Measurements from ENCODE around the gene ARPC5. TPM values are rescaled to one million over a fixed set of nuclear protein-coding genes. Genes with fewer than 3 reads are reported as not detected.

ARPC5 gene
- total and polyA plus RNA-seq, 10 of the 15 experiments (the other 5 are each of a cell fraction or from before 2014, with no cell fraction given), result 238 to 784 (median 309) TPM

- Histone ChIP-seq H3K4me3 (peak overlapping the region; percentile 0; the same call in 1 of the 2 replicates), H4K20me1 (ENCODE audit: control insufficient read depth, insufficient read depth) (no peaks in the 10 kb centered on the region), H3K9ac (ENCODE audit: control insufficient read depth, insufficient read depth, low read length) (no peak overlapping the region), H3K4me1 (ENCODE audit: control insufficient read depth, insufficient read depth, low read length) (peaks cover 49% of the 10 kb centered on the region), H3K27me3 (replicated peaks in 1 of 2; ENCODE audit: control insufficient read depth in 2 of 2, insufficient read depth in 2 of 2, low read length in 1 of 2) (no peaks in the 10 kb centered on the region), H3K36me3 (ENCODE audit: control insufficient read depth in 2 of 2, insufficient read depth in 2 of 2, low read length in 1 of 2) (no peaks in the 10 kb centered on the region), H3K9me3 (replicated peaks; ENCODE audit: control insufficient read depth, insufficient read depth, low read length) (no peaks in the 10 kb centered on the region; the same call in 2 of the 3 replicates), H2AFZ (ENCODE audit: control insufficient read depth, low read depth, low read length) (no peak overlapping the region; the same call in 1 of the 2 replicates), H3K79me2 (ENCODE audit: control insufficient read depth, insufficient read depth, low read length) (peaks cover 14% of the 10 kb centered on the region), H3K4me2 (ENCODE audit: control insufficient read depth, insufficient read depth) (peak overlapping the region; percentile 67), H3K27ac (ENCODE audit: control insufficient read depth, insufficient read depth) (peak overlapping the region; percentile 71)
- in situ Hi-C loops (cut with MboI) (no loop called here), intact Hi-C loops (cut with micrococcal nuclease; ENCODE audit: unreplicated experiment) (loop anchor here (5.0 kb wide), 1 partner anchor 305 kb away; no protein-coding TSS in a partner anchor)
- DNase-seq (ENCODE audit: low read depth, low spot score) (no peak), ATAC-seq (no peak), FAIRE-seq (no peak)
- ChIA-PET CTCF (interaction anchor here (1.1 to 8.9 kb wide), 3 partner anchors 13 to 41 kb away, joined by 5 to 152 read pairs (median 5); no protein-coding TSS in a partner anchor), SMC1A (ENCODE audit: uncharacterized antibody, unreplicated experiment) (interaction anchor here (0.7 to 11.7 kb wide), 5 partner anchors 9 to 412 kb away, joined by 3 to 363 read pairs (median 3); no protein-coding TSS in a partner anchor), POLR2A (interaction anchor here (1.1 to 12.1 kb wide), 4 partner anchors 13 to 319 kb away, joined by 3 to 199 read pairs (median 3); partner anchors contain the start of gene SMG7), RAD21 (ENCODE audit: unreplicated experiment) (interaction anchor here (4.1 to 9.5 kb wide), 2 partner anchors 9 to 15 kb away, joined by 24 to 188 read pairs; no protein-coding TSS in a partner anchor)
- TF ChIP-seq SUZ12 (IDR thresholded peaks at IDR 0.05; ENCODE audit: unreplicated experiment) (no peak), HCFC1 (IDR thresholded peaks at IDR 0.05; ENCODE audit: low read length) (no peak), SMARCA5 (IDR thresholded peaks at IDR 0.05) (no peak), SPI1 (IDR thresholded peaks at IDR 0.05; ENCODE audit: borderline replicate concordance, insufficient read depth, low read depth, low read length) (peak; percentile 45; the same call in 1 of the 2 replicates), MLLT1 (IDR thresholded peaks at IDR 0.05) (peak; percentile 40; the same call in 1 of the 2 replicates)
- TF ChIP-seq, protein P1, sequence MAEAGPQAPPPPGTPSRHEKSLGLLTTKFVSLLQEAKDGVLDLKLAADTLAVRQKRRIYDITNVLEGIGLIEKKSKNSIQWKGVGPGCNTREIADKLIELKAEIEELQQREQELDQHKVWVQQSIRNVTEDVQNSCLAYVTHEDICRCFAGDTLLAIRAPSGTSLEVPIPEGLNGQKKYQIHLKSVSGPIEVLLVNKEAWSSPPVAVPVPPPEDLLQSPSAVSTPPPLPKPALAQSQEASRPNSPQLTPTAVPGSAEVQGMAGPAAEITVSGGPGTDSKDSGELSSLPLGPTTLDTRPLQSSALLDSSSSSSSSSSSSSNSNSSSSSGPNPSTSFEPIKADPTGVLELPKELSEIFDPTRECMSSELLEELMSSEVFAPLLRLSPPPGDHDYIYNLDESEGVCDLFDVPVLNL (IDR thresholded peaks at IDR 0.05; ENCODE audit: low read depth, low read length), result no peak
- TF ChIP-seq, protein P2, sequence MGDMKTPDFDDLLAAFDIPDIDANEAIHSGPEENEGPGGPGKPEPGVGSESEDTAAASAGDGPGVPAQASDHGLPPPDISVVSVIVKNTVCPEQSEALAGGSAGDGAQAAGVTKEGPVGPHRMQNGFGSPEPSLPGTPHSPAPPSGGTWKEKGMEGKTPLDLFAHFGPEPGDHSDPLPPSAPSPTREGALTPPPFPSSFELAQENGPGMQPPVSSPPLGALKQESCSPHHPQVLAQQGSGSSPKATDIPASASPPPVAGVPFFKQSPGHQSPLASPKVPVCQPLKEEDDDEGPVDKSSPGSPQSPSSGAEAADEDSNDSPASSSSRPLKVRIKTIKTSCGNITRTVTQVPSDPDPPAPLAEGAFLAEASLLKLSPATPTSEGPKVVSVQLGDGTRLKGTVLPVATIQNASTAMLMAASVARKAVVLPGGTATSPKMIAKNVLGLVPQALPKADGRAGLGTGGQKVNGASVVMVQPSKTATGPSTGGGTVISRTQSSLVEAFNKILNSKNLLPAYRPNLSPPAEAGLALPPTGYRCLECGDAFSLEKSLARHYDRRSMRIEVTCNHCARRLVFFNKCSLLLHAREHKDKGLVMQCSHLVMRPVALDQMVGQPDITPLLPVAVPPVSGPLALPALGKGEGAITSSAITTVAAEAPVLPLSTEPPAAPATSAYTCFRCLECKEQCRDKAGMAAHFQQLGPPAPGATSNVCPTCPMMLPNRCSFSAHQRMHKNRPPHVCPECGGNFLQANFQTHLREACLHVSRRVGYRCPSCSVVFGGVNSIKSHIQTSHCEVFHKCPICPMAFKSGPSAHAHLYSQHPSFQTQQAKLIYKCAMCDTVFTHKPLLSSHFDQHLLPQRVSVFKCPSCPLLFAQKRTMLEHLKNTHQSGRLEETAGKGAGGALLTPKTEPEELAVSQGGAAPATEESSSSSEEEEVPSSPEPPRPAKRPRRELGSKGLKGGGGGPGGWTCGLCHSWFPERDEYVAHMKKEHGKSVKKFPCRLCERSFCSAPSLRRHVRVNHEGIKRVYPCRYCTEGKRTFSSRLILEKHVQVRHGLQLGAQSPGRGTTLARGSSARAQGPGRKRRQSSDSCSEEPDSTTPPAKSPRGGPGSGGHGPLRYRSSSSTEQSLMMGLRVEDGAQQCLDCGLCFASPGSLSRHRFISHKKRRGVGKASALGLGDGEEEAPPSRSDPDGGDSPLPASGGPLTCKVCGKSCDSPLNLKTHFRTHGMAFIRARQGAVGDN (IDR thresholded peaks at IDR 0.05), result 0 out of 2 replicates have a peak, but pooled peaks have one; percentile 8
- TF ChIP-seq, protein P3, sequence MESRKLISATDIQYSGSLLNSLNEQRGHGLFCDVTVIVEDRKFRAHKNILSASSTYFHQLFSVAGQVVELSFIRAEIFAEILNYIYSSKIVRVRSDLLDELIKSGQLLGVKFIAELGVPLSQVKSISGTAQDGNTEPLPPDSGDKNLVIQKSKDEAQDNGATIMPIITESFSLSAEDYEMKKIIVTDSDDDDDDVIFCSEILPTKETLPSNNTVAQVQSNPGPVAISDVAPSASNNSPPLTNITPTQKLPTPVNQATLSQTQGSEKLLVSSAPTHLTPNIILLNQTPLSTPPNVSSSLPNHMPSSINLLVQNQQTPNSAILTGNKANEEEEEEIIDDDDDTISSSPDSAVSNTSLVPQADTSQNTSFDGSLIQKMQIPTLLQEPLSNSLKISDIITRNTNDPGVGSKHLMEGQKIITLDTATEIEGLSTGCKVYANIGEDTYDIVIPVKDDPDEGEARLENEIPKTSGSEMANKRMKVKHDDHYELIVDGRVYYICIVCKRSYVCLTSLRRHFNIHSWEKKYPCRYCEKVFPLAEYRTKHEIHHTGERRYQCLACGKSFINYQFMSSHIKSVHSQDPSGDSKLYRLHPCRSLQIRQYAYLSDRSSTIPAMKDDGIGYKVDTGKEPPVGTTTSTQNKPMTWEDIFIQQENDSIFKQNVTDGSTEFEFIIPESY (IDR thresholded peaks at IDR 0.05), result peak; percentile 87
- 60% methylated on average over 7 of the region's 7 CpGs for WGBS (ENCODE audit: insufficient coverage, insufficient replicate concordance, low lambda C conversion rate, missing lambda C conversion rate)
- no TSS peak for BruUV-seq (replicated peaks)
These were observed 42.9 kb downstream of the ARPC5 start for GRCh38 chr1:183592733-183593132.

Data from GM12878 (cell line).